GM10266 (cell line): ENCODE data around the gene THAP7.
"Not testable (repeated sequence)": the region's sequence is repeated elsewhere in the genome, so short reads cannot be mapped to it uniquely, and the experiment has no call there.

ENCODE experiments used
- DNase-seq: peaks from one replicate; pipeline ENCODE4 v3.0.0; 2012; ENCODE audit errors: extremely low spot score
- CTCF ChIP-seq: IDR thresholded peaks from 2 replicates; pipeline ENCODE4 v1.5.1; 2012; ENCODE audit warnings: mild to moderate bottlenecking, low read depth; ENCODE audit not compliant: control insufficient read depth, insufficient read depth; ENCODE audit errors: missing control alignments

THAP7 gene

GRCh38 chr22:21043860-21044535 is 42.1 kb upstream of the THAP7 start:
- TF ChIP-seq CTCF = no peak
- no peak for DNase-seq

GRCh38 chr22:21042978-21043859 is 41.3 kb upstream of the THAP7 start:
- DNase-seq = no peak
- TF ChIP-seq CTCF = no peak

- no peak for TF ChIP-seq CTCF
- DNase-seq = no peak
Observed at GRCh38 chr22:21041937-21042336, 40.0 kb upstream of the THAP7 start.

GRCh38 chr22:21039158-21039557 is 37.2 kb upstream of the THAP7 start:
- DNase-seq = not testable (repeated sequence)

- no peak for DNase-seq
- no peak for TF ChIP-seq CTCF
Observed at GRCh38 chr22:21038405-21038804, 36.5 kb upstream of the THAP7 start.

GRCh38 chr22:21034989-21035388 is 33.1 kb upstream of the THAP7 start:
- no peak for DNase-seq
- TF ChIP-seq CTCF = no peak

GRCh38 chr22:21033895-21034294 is 32.0 kb upstream of the THAP7 start:
- TF ChIP-seq CTCF = no peak

More at GRCh38 chr22:21033895-21034294, 32.0 kb upstream of the THAP7 start:
- DNase-seq = no peak
